ENCODE data around the gene NAP1L1. TPM values are rescaled to one million over a fixed set of nuclear protein-coding genes. Genes with fewer than 3 reads are reported as not detected.

Gene NAP1L1
- total RNA-seq, 4 donors from 2014 or later: 336 to 660 (median 421) TPM

DNA sequence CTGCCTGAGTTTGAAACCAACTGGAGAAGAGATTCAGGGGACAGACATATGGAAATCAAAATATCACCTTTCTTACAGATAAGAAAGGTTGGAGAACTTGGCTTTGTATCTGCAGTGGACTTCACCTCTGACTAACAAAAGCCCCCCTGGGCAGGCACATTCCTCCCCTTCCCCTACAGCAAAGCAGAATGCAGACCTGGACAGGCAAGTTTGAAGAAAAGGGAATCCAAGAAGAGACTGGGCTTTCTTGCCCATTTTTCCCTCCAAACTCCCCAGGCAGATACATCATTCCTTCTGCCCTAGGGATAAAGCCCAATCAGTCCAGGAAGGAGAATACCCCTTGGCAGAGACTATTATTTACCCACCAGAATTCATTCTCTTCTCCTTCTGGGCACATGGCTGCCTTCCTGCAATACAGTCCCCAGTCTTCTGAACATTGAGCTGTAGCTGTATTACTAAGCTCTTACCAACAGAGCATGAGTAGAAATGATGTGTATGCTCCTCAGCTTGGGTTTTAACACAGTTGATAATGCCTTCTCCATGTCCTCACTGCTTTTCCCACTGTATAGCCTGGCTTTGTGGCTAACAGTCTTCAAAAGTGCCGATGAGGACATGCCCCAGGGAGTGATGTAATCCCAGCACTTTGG lies 17.4 kb upstream of the NAP1L1 start:
- TF ChIP-seq POLR2A (IDR thresholded peaks at IDR 0.05): no peak
- TF ChIP-seq, protein P1, sequence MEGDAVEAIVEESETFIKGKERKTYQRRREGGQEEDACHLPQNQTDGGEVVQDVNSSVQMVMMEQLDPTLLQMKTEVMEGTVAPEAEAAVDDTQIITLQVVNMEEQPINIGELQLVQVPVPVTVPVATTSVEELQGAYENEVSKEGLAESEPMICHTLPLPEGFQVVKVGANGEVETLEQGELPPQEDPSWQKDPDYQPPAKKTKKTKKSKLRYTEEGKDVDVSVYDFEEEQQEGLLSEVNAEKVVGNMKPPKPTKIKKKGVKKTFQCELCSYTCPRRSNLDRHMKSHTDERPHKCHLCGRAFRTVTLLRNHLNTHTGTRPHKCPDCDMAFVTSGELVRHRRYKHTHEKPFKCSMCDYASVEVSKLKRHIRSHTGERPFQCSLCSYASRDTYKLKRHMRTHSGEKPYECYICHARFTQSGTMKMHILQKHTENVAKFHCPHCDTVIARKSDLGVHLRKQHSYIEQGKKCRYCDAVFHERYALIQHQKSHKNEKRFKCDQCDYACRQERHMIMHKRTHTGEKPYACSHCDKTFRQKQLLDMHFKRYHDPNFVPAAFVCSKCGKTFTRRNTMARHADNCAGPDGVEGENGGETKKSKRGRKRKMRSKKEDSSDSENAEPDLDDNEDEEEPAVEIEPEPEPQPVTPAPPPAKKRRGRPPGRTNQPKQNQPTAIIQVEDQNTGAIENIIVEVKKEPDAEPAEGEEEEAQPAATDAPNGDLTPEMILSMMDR (IDR thresholded peaks at IDR 0.05 in 4 of 5, conservative IDR thresholded peaks at IDR 0.05 in 1 of 5): no peak
- Histone ChIP-seq H3K9me3 (no peaks in the 10 kb centered on the region), H3K36me3 (no peaks in the 10 kb centered on the region), H3K4me3 (no peak overlapping the region), H3K27ac (no peak overlapping the region), H3K27me3 (no peaks in the 10 kb centered on the region), H3K4me1 (no peaks in the 10 kb centered on the region)
- in situ Hi-C loops (cut with MboI; ENCODE audit: low sequenced_read_pairs in 4 of 4) (no loop called here), intact Hi-C loops (cut with DNase I; ENCODE audit: low total_unique reads) (no loop called here)
- DNase-seq (no peak), ATAC-seq (no peak)

DNA sequence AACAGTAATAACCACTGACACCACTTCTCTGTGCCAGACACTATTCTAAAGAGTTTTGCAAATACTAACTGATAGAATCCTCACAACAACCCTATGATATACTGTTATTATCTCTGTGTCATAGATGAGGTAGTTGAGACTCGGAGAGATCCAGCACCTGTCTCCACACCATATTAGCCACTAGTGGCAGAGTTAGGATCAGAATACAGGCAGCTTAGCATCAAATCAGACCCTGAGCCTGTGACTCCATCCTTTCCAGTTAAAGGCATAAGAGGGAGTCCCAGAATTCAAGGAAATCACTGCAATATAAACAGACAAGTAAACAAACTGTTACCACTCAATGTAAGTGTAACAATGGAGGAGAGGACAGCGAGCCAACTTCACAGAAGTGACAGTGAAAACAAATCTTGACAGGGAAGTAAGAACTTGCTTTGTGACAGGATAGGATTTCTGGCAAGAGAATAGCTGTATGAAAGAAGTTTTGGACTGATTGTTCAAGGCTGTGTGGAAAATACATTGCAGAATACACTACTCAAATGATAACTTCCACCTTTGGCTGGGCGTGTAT lies 11.7 kb upstream of the NAP1L1 start:
- ATAC-seq (no peak), DNase-seq (no peak)
- Histone ChIP-seq H3K4me3 (no peak overlapping the region), H3K36me3 (no peaks in the 10 kb centered on the region), H3K27me3 (no peaks in the 10 kb centered on the region), H3K4me1 (no peaks in the 10 kb centered on the region), H3K27ac (no peak overlapping the region), H3K9me3 (no peaks in the 10 kb centered on the region)
- in situ Hi-C loops (cut with MboI; ENCODE audit: low sequenced_read_pairs in 4 of 4) (loop anchor here (25.0 kb wide), 4 partner anchors 241 to 691 kb away; partner anchors contain the start of genes BBS10 (in 2 of the 4), OSBPL8 (in 2 of the 4) and ZDHHC17 (in 1 of the 4)), intact Hi-C loops (cut with DNase I; ENCODE audit: low total_unique reads) (no loop called here)
- no peak for TF ChIP-seq POLR2A (IDR thresholded peaks at IDR 0.05)
- TF ChIP-seq, protein P1 (IDR thresholded peaks at IDR 0.05 in 4 of 5, conservative IDR thresholded peaks at IDR 0.05 in 1 of 5): no peak

DNA sequence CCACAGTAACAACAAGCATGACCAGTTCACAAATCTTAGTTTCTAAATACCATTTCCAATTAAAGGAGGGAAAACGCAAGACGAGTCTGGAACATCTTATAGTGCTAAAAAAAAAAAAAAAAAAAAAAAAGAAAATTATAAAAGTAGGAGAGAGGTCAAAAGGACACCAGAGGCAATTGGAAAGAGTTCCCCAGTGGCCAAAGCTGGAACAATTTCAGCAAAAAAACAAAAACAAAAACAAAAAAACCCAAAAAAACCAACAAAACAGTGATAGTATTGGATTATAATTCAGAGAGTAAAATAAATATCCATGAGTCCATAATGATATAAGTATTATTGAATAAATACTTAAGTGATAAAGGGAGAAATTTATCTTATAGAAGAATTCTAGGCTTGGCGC lies 10.3 kb upstream of the NAP1L1 start:
- Histone ChIP-seq H3K27me3 (no peaks in the 10 kb centered on the region), H3K4me1 (no peaks in the 10 kb centered on the region), H3K36me3 (no peaks in the 10 kb centered on the region), H3K27ac (no peak overlapping the region), H3K4me3 (no peak overlapping the region), H3K9me3 (no peaks in the 10 kb centered on the region)
- ATAC-seq: no peak
- intact Hi-C loops (cut with DNase I; ENCODE audit: low total_unique reads) (no loop called here), in situ Hi-C loops (cut with MboI; ENCODE audit: low sequenced_read_pairs in 4 of 4) (loop anchor here (25.0 kb wide), 4 partner anchors 243 to 693 kb away; partner anchors contain the start of genes BBS10 (in 2 of the 4), OSBPL8 (in 2 of the 4) and ZDHHC17 (in 1 of the 4))
- TF ChIP-seq, protein P1 (IDR thresholded peaks at IDR 0.05 in 4 of 5, conservative IDR thresholded peaks at IDR 0.05 in 1 of 5): no peak
- no peak for TF ChIP-seq POLR2A (IDR thresholded peaks at IDR 0.05)
- no peak for DNase-seq

DNA sequence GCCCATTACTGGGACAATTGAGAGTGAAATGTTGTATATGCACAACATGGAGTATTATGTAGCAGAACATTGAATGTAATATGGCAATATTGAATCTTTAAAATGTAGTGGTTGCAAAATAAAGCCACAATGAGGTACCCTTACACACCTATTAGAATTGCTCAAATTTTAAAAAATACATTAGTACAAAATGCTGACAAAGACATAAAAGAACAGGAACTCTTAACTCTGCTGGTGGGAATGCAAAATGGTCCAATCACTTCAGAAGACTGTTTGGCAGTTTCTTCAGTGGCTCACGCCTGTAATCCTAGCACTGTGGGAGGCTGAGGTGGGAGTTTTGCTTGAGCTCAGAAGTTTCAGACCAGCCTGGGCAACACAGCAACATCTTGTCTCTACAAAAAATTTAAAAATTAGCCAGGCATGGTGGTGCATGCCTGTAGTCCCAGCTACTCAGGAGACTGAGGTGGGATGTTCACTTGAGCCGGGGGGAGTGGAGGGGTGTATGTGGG lies 6.8 kb upstream of the NAP1L1 start:
- DNase-seq (no peak), ATAC-seq (no peak)
- Histone ChIP-seq H3K4me1 (no peaks in the 10 kb centered on the region), H3K9me3 (no peaks in the 10 kb centered on the region), H3K4me3 (no peak overlapping the region), H3K27me3 (no peaks in the 10 kb centered on the region), H3K27ac (no peak overlapping the region), H3K36me3 (no peaks in the 10 kb centered on the region)
- intact Hi-C loops (cut with DNase I; ENCODE audit: low total_unique reads): no loop called here
- in situ Hi-C loops (cut with MboI; ENCODE audit: low sequenced_read_pairs in 4 of 4): loop anchor here (25.0 kb wide), 4 partner anchors 246 to 696 kb away; partner anchors contain the start of genes BBS10 (in 2 of the 4), OSBPL8 (in 2 of the 4) and ZDHHC17 (in 1 of the 4)
- TF ChIP-seq, protein P1 (IDR thresholded peaks at IDR 0.05 in 4 of 5, conservative IDR thresholded peaks at IDR 0.05 in 1 of 5): no peak
